Transverse colon (tissue), 4 donors: Measurements from ENCODE around the gene VPS26C.

ENCODE experiments used
- POLR2A ChIP-seq: fragments of 450-650 bp; IDR thresholded peaks from one replicate; pipeline ENCODE4 v1.6.1; 2016; ENCODE audit warnings: antibody characterized with exemption, mild to moderate bottlenecking, moderate library complexity
- POLR2AphosphoS5 ChIP-seq, 3 donors: sonication (generic); formaldehyde crosslinking; IDR thresholded peaks; one replicate each; pipeline ENCODE4 v1.6.1; 2016; ENCODE audit warnings: antibody characterized with exemption in 3 of 3
- TF ChIP-seq, protein P1 (sequence below), 5 experiments: fragments of 200-600 bp in 3 of 5; fragments of 450-650 bp in 2 of 5; sonication (generic) in 3 of 5; IDR thresholded peaks; 1 replicate in 2 of 5; 2 replicates in 3 of 5; pipeline ENCODE4 v1.5.1; 2016 to 2017; ENCODE audit warnings: antibody characterized with exemption in 5 of 5, inconsistent platforms in 3 of 5, mild to moderate bottlenecking in 2 of 5, moderate library complexity in 1 of 5

DNA sequence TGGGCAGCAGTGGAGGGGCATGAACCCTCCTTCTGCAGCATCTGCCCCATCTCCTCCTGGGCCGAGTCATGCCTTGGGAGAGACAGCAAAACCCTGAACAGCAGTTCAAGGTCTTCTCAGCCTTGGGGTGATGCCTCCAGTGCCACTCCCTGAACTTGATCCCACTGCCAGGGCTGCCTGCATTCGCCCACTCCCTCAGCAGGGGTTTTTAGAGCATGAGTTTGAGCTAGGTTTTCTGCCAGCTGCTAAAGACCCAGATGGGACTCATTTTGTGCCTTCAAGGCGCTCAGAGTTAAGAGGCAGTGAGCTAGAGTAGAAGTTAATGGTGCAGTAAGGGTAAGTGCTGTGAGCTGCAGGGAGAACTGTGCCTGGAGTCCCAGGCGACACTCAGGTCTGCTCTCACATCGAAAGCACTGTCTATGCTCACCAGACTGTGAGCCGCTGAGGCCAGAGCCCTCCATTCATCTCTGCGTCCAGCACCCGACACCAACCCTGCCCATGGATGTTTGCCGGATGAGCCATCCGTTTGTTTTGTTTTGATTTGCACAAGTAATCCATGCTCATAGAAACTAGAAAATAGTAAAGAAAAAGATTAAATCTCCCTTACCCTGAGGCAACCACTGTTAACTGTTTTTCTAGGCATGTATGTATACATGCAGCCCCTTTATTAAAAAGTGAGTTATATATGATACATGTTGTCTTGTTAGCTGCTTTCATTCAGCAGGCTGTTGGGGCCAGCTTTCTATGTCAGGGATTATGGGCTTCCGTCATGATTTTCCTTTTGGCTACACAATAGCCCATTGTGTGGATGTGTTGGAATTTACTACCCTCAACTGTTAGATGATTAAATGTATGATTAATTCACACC is 67.8 kb downstream of the VPS26C start:
- TF ChIP-seq, protein P1, sequence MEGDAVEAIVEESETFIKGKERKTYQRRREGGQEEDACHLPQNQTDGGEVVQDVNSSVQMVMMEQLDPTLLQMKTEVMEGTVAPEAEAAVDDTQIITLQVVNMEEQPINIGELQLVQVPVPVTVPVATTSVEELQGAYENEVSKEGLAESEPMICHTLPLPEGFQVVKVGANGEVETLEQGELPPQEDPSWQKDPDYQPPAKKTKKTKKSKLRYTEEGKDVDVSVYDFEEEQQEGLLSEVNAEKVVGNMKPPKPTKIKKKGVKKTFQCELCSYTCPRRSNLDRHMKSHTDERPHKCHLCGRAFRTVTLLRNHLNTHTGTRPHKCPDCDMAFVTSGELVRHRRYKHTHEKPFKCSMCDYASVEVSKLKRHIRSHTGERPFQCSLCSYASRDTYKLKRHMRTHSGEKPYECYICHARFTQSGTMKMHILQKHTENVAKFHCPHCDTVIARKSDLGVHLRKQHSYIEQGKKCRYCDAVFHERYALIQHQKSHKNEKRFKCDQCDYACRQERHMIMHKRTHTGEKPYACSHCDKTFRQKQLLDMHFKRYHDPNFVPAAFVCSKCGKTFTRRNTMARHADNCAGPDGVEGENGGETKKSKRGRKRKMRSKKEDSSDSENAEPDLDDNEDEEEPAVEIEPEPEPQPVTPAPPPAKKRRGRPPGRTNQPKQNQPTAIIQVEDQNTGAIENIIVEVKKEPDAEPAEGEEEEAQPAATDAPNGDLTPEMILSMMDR (IDR thresholded peaks at IDR 0.05), result no peak
- TF ChIP-seq POLR2A (no peak), POLR2AphosphoS5 (IDR thresholded peaks at IDR 0.05) (no peak)
